Keratinocyte (primary cell): ENCODE results near the gene AKNA. TPM values are rescaled to one million over a fixed set of nuclear protein-coding genes. Genes with fewer than 3 reads are reported as not detected.

Experiments used
- DNase-seq: peaks from one replicate; pipeline ENCODE4 v3.0.0-alpha.2; 2011; ENCODE audit warnings: low read depth, missing footprints, low spot score
- FAIRE-seq: peaks from 2 replicates; lab custom pipeline; 2011; peaks lifted over from hg19 to GRCh38; lab: Jason Lieb, UNC
- H2AFZ ChIP-seq: 2 replicates; pipeline ENCODE4 v1.6.0; 2012; ENCODE audit warnings: low read length, control low read depth, inconsistent platforms; ENCODE audit not compliant: control insufficient read depth
- H3K27ac ChIP-seq: 2 replicates; pipeline ENCODE4 v1.5.1; 2011; ENCODE audit warnings: low read length; ENCODE audit not compliant: control insufficient read depth, insufficient read depth
- H3K27me3 ChIP-seq: 3 replicates; pipeline ENCODE4 v1.6.0; 2011; ENCODE audit warnings: low read length; ENCODE audit not compliant: control insufficient read depth, insufficient read depth; ENCODE audit errors: extremely low read depth
- H3K36me3 ChIP-seq, 2 experiments: 2 replicates in 1 of 2; 3 replicates in 1 of 2; pipeline ENCODE4 v1.5.1; 2011; ENCODE audit warnings: low read length in 2 of 2, mild to moderate bottlenecking in 1 of 2; ENCODE audit not compliant: control insufficient read depth in 2 of 2, insufficient read depth in 2 of 2; ENCODE audit errors: extremely low read depth in 1 of 2
- H3K4me1 ChIP-seq: 3 replicates; pipeline ENCODE4 v1.5.1; 2011; ENCODE audit warnings: low read length; ENCODE audit not compliant: control insufficient read depth, insufficient read depth; ENCODE audit errors: extremely low read depth
- H3K4me2 ChIP-seq: 3 replicates; pipeline ENCODE4 v1.6.0; 2011; ENCODE audit warnings: low read depth, low read length; ENCODE audit not compliant: control insufficient read depth, insufficient read depth; ENCODE audit errors: extremely low read depth
- H3K4me3 ChIP-seq, 3 experiments: fragments of 200-600 bp in 1 of 3; sonication (generic) in 1 of 3; 2 replicates in 2 of 3; 3 replicates in 1 of 3; pipeline ENCODE4 v1.5.1; 2011 to 2016; ENCODE audit warnings: low read length in 3 of 3, mild to moderate bottlenecking in 3 of 3, control low read depth in 2 of 3, inconsistent platforms in 1 of 3, low read depth in 1 of 3, mixed read lengths in 1 of 3, mixed run types in 1 of 3, moderate library complexity in 1 of 3; ENCODE audit not compliant: control insufficient read depth in 2 of 3, insufficient read depth in 2 of 3; ENCODE audit errors: extremely low read depth in 1 of 3
- H3K79me2 ChIP-seq: 2 replicates; pipeline ENCODE4 v1.6.0; 2012; ENCODE audit warnings: low read length; ENCODE audit not compliant: control insufficient read depth, insufficient read depth
- H3K9ac ChIP-seq: 3 replicates; pipeline ENCODE4 v1.6.0; 2011; ENCODE audit warnings: low read length; ENCODE audit not compliant: control insufficient read depth, insufficient read depth; ENCODE audit errors: extremely low read depth
- H3K9me1 ChIP-seq: 3 replicates; pipeline ENCODE4 v1.6.0; 2011; ENCODE audit warnings: low read length; ENCODE audit not compliant: control insufficient read depth, insufficient read depth; ENCODE audit errors: extremely low read depth
- H3K9me3 ChIP-seq: 2 replicates; pipeline ENCODE4 v1.5.1; 2012; ENCODE audit warnings: low read depth, low read length; ENCODE audit not compliant: control insufficient read depth
- H4K20me1 ChIP-seq: 3 replicates; pipeline ENCODE4 v1.6.0; 2011; ENCODE audit warnings: low read length; ENCODE audit not compliant: control insufficient read depth, insufficient read depth; ENCODE audit errors: extremely low read depth
- CTCF ChIP-seq, 3 experiments: IDR thresholded peaks in 1 of 3; conservative IDR thresholded peaks in 1 of 3; optimal IDR thresholded peaks in 1 of 3; 2 replicates in 2 of 3; 3 replicates in 1 of 3; pipeline versions ENCODE3 to v1.5.1; 2011; ENCODE audit warnings: low read length in 3 of 3, mild to moderate bottlenecking in 3 of 3, moderate library complexity in 2 of 3, control low read depth in 1 of 3, inconsistent platforms in 1 of 3; ENCODE audit not compliant: insufficient read depth in 2 of 3; ENCODE audit errors: extremely low read depth in 1 of 3
- EZH2 ChIP-seq: IDR thresholded peaks from one replicate; pipeline ENCODE4 v1.6.1; 2012; ENCODE audit warnings: inconsistent platforms, mild to moderate bottlenecking, low read length, moderate library complexity
- dilution Hi-C: fragments of 300-500 bp; cut with MboI; formaldehyde crosslinking; loops from one replicate; pipeline ENCODE4 v1.7.0; 2020; ENCODE audit warnings: low sequenced_read_pairs; ENCODE audit not compliant: extremely low pct_ligation_motif_present
- polyA plus RNA-seq, 5 experiments: library from polyadenylated mRNA; depleted of rRNA in 3 of 5; stranded (reverse) in 3 of 5; stranded (forward) in 1 of 5; unstranded in 1 of 5; fragments of >200 nt; gene quantifications; 1 replicate in 1 of 5; 2 replicates in 3 of 5; 3 replicates in 1 of 5; pipeline versions ENCODE4 v1.2.1 to v1.2.3, GENCODE V29; 2011 to 2012; ENCODE audit warnings: missing spikeins in 2 of 5, low read depth in 1 of 5, low replicate concordance in 1 of 5

The AKNA gene
- polyA plus RNA-seq, 1 donor (not counting 4 experiments of a cell fraction or from before 2014, with no cell fraction given) = 0.79 TPM

- Histone ChIP-seq H3K27me3 (no peaks in the 10 kb centered on the region), H2AFZ (no peak overlapping the region), H3K4me1 (no peaks in the 10 kb centered on the region), H3K4me2 (no peak overlapping the region), H3K9ac (no peak overlapping the region), H3K27ac (no peak overlapping the region), H3K4me3 (no peak overlapping the region), H3K9me3 (peaks cover 4% of the 10 kb centered on the region), H3K79me2 (no peaks in the 10 kb centered on the region), H3K36me3 (peaks cover 24% of the 10 kb centered on the region in 2 experiments), H4K20me1 (no peaks in the 10 kb centered on the region), H3K9me1 (no peaks in the 10 kb centered on the region)
- TF ChIP-seq EZH2 (no peak), CTCF (optimal IDR thresholded peaks at IDR 0.05 in 1 of 3, IDR thresholded peaks at IDR 0.05 in 1 of 3, conservative IDR thresholded peaks at IDR 0.05 in 1 of 3; ENCODE audit: extremely low read depth in 1 of 3, insufficient read depth in 2 of 3, low read length in 3 of 3) (no peak)
- no peak for DNase-seq
- no peak for FAIRE-seq
- dilution Hi-C loops = no loop called here
These were observed 75.9 kb downstream of the AKNA start for GRCh38 chr9:114311571-114312512.

- Histone ChIP-seq H2AFZ (no peak overlapping the region), H3K79me2 (no peaks in the 10 kb centered on the region), H3K9me1 (no peaks in the 10 kb centered on the region), H3K27ac (no peak overlapping the region), H3K36me3 (peaks cover 24 to 25% of the 10 kb centered on the region in 2 experiments), H3K27me3 (no peaks in the 10 kb centered on the region), H4K20me1 (no peaks in the 10 kb centered on the region), H3K9me3 (peaks cover 4% of the 10 kb centered on the region), H3K9ac (no peak overlapping the region), H3K4me2 (no peak overlapping the region), H3K4me3 (no peak overlapping the region), H3K4me1 (no peaks in the 10 kb centered on the region)
- no peak for TF ChIP-seq CTCF (optimal IDR thresholded peaks at IDR 0.05 in 1 of 3, IDR thresholded peaks at IDR 0.05 in 1 of 3, conservative IDR thresholded peaks at IDR 0.05 in 1 of 3; ENCODE audit: extremely low read depth in 1 of 3, insufficient read depth in 2 of 3, low read length in 3 of 3)
- no peak for TF ChIP-seq EZH2
- dilution Hi-C loops = no loop called here
- DNase-seq = no peak
- FAIRE-seq = no peak
These were observed 77.0 kb downstream of the AKNA start for GRCh38 chr9:114310471-114311450.
